Skeletal muscle tissue (tissue), 4 donors: ENCODE measurements around the gene TPPP. TPM values are rescaled to one million over a fixed set of nuclear protein-coding genes. Genes with fewer than 3 reads are reported as not detected.

Source experiments
- H3K27ac ChIP-seq: one replicate; pipeline ENCODE4 v1.7.0; 2013; ENCODE audit warnings: mild to moderate bottlenecking, low read depth, low read length, inconsistent platforms
- H3K27me3 ChIP-seq, 3 donors: one replicate each; pipeline ENCODE4 v1.7.0; 2013; ENCODE audit warnings: low read length in 3 of 3; ENCODE audit not compliant: control insufficient read depth in 3 of 3, insufficient read depth in 3 of 3
- H3K36me3 ChIP-seq, 3 donors: one replicate each; pipeline ENCODE4 v1.7.0; 2013; ENCODE audit warnings: low read length in 3 of 3; ENCODE audit not compliant: control insufficient read depth in 3 of 3, insufficient read depth in 3 of 3
- H3K4me1 ChIP-seq, 3 donors: one replicate each; pipeline ENCODE4 v1.7.0; 2013; ENCODE audit warnings: low read length in 3 of 3, mild to moderate bottlenecking in 3 of 3; ENCODE audit not compliant: control insufficient read depth in 3 of 3, insufficient read depth in 3 of 3
- H3K4me3 ChIP-seq, 3 donors: one replicate each; pipeline ENCODE4 v1.7.0; 2013; ENCODE audit warnings: low read length in 3 of 3
- H3K9ac ChIP-seq, 3 donors: one replicate each; pipeline ENCODE4 v1.7.0; 2013; ENCODE audit warnings: low read length in 3 of 3, mild to moderate bottlenecking in 3 of 3, moderate library complexity in 2 of 3, low read depth in 1 of 3
- H3K9me3 ChIP-seq, 3 donors: one replicate each; pipeline ENCODE4 v1.7.0; 2013; ENCODE audit warnings: low read length in 3 of 3; ENCODE audit not compliant: control insufficient read depth in 3 of 3
- total RNA-seq: library from RNA; depleted of rRNA; stranded (reverse); fragments of >200 nt; gene quantifications from one replicate; pipeline ENCODE4 v1.2.3, GENCODE V29; 2014
- donor health status: Osteomylitis.

TPPP gene
- total RNA-seq, 1 donor from 2014 or later, result 3.7 TPM

- Histone ChIP-seq H3K4me1 (no peaks in the 10 kb centered on the region), H3K27ac (no peak overlapping the region), H3K36me3 (peaks cover 9 to 26% (median 10%) of the 10 kb centered on the region in 3 donors)
Observed at GRCh38 chr5:625516-625915, 67.6 kb downstream of the TPPP start.

GRCh38 chr5:624951-625230 is 68.3 kb downstream of the TPPP start:
- H3K27ac ChIP-seq, result no peak overlapping the region

More at GRCh38 chr5:625516-625915, 67.6 kb downstream of the TPPP start:
- H3K27me3 ChIP-seq, result no peaks in the 10 kb centered on the region
- no peaks in the 10 kb centered on the region for H3K9me3 ChIP-seq
- no peak overlapping the region for H3K4me3 ChIP-seq
- H3K9ac ChIP-seq, result no peak overlapping the region

GRCh38 chr5:624118-624950 is 68.8 kb downstream of the TPPP start:
- peaks cover 20 to 36% (median 22%) of the 10 kb centered on the region in 3 donors for H3K36me3 ChIP-seq
- no peak overlapping the region for H3K4me3 ChIP-seq
- H3K9me3 ChIP-seq, result no peaks in the 10 kb centered on the region
- H3K27ac ChIP-seq, result no peak overlapping the region
- H3K4me1 ChIP-seq, result no peaks in the 10 kb centered on the region
- H3K27me3 ChIP-seq, result no peaks in the 10 kb centered on the region
- H3K9ac ChIP-seq, result no peak overlapping the region

More at GRCh38 chr5:624951-625230, 68.3 kb downstream of the TPPP start:
- no peaks in the 10 kb centered on the region for H3K4me1 ChIP-seq
- no peaks in the 10 kb centered on the region for H3K9me3 ChIP-seq
- H3K36me3 ChIP-seq, result peaks cover 15 to 32% (median 16%) of the 10 kb centered on the region in 3 donors
- H3K27me3 ChIP-seq, result no peaks in the 10 kb centered on the region
- H3K4me3 ChIP-seq, result no peak overlapping the region
- H3K9ac ChIP-seq, result no peak overlapping the region

- H3K4me1 ChIP-seq, result no peaks in the 10 kb centered on the region
- no peak overlapping the region for H3K4me3 ChIP-seq
- no peaks in the 10 kb centered on the region for H3K27me3 ChIP-seq
- H3K27ac ChIP-seq, result no peak overlapping the region
- H3K9ac ChIP-seq, result no peak overlapping the region
- H3K9me3 ChIP-seq, result no peaks in the 10 kb centered on the region
- peaks cover 21 to 36% (median 24%) of the 10 kb centered on the region in 3 donors for H3K36me3 ChIP-seq
Observed at GRCh38 chr5:623531-623930, 69.6 kb downstream of the TPPP start.

- Histone ChIP-seq H3K27me3 (no peaks in the 10 kb centered on the region), H3K9ac (no peak overlapping the region), H3K36me3 (peaks cover 20 to 35% (median 24%) of the 10 kb centered on the region in 3 donors), H3K27ac (no peak overlapping the region), H3K4me3 (no peak overlapping the region), H3K9me3 (no peaks in the 10 kb centered on the region), H3K4me1 (no peaks in the 10 kb centered on the region)
Observed at GRCh38 chr5:622946-623522, 70.1 kb downstream of the TPPP start.

GRCh38 chr5:622359-622758 is 70.8 kb downstream of the TPPP start:
- H3K9me3 ChIP-seq, result no peaks in the 10 kb centered on the region
- peaks cover 17 to 29% (median 24%) of the 10 kb centered on the region in 3 donors for H3K36me3 ChIP-seq
- H3K4me1 ChIP-seq, result no peaks in the 10 kb centered on the region
- no peaks in the 10 kb centered on the region for H3K27me3 ChIP-seq
- no peak overlapping the region for H3K4me3 ChIP-seq
- no peak overlapping the region for H3K9ac ChIP-seq
- no peak overlapping the region for H3K27ac ChIP-seq

- Histone ChIP-seq H3K4me1 (no peaks in the 10 kb centered on the region), H3K9me3 (no peaks in the 10 kb centered on the region), H3K27me3 (no peaks in the 10 kb centered on the region), H3K4me3 (no peak overlapping the region), H3K9ac (no peak overlapping the region), H3K27ac (no peak overlapping the region), H3K36me3 (peaks cover 17 to 29% (median 24%) of the 10 kb centered on the region in 3 donors)
Observed at GRCh38 chr5:621341-621761, 71.8 kb downstream of the TPPP start.

GRCh38 chr5:620586-621180 is 72.5 kb downstream of the TPPP start:
- H3K27ac ChIP-seq, result no peak overlapping the region
- peaks cover 17 to 28% (median 24%) of the 10 kb centered on the region in 3 donors for H3K36me3 ChIP-seq
- H3K4me1 ChIP-seq, result no peaks in the 10 kb centered on the region
- H3K9me3 ChIP-seq, result no peaks in the 10 kb centered on the region
- no peak overlapping the region for H3K9ac ChIP-seq
- no peaks in the 10 kb centered on the region for H3K27me3 ChIP-seq
- H3K4me3 ChIP-seq, result no peak overlapping the region

- Histone ChIP-seq H3K36me3 (peaks cover 17 to 24% (median 23%) of the 10 kb centered on the region in 3 donors), H3K27me3 (no peaks in the 10 kb centered on the region), H3K27ac (no peak overlapping the region), H3K4me3 (no peak overlapping the region), H3K4me1 (no peaks in the 10 kb centered on the region), H3K9me3 (no peaks in the 10 kb centered on the region), H3K9ac (no peak overlapping the region)
Observed at GRCh38 chr5:620152-620551, 73.0 kb downstream of the TPPP start.

GRCh38 chr5:619444-619843 is 73.7 kb downstream of the TPPP start:
- H3K27me3 ChIP-seq, result no peaks in the 10 kb centered on the region
- H3K4me3 ChIP-seq, result no peak overlapping the region
- no peak overlapping the region for H3K9ac ChIP-seq
- no peaks in the 10 kb centered on the region for H3K4me1 ChIP-seq
- peaks cover 17 to 20% (median 19%) of the 10 kb centered on the region in 3 donors for H3K36me3 ChIP-seq
- H3K27ac ChIP-seq, result no peak overlapping the region
- no peaks in the 10 kb centered on the region for H3K9me3 ChIP-seq
